HFFc6 (cell line): Measurements from ENCODE around the gene DSG4. TPM values are rescaled to one million over a fixed set of nuclear protein-coding genes. Genes with fewer than 3 reads are reported as not detected.

ENCODE experiments used
- DNase-seq: peaks from one replicate; pipeline ENCODE4 v3.0.0-alpha.2; 2018
- H3K27ac Mint-ChIP-seq: 2 replicates; pipeline ENCODE4 v1.8.0; 2020; ENCODE audit warnings: mild to moderate bottlenecking, mixed read lengths
- H3K27me3 Mint-ChIP-seq: 2 replicates; pipeline ENCODE4 v1.8.0; 2021; ENCODE audit warnings: mild to moderate bottlenecking, moderate library complexity, mixed read lengths; ENCODE audit not compliant: insufficient read depth
- H3K36me3 Mint-ChIP-seq: 2 replicates; pipeline ENCODE4 v1.8.0; 2021; ENCODE audit warnings: low read depth, mixed read lengths
- H3K4me1 Mint-ChIP-seq: 2 replicates; pipeline ENCODE4 v1.8.0; 2020; ENCODE audit warnings: low read depth, mixed read lengths
- H3K4me3 Mint-ChIP-seq: 2 replicates; pipeline ENCODE4 v1.8.0; 2020; ENCODE audit warnings: mild to moderate bottlenecking, moderate library complexity, mixed read lengths
- H3K9me3 Mint-ChIP-seq: 2 replicates; pipeline ENCODE4 v1.8.0; 2020; ENCODE audit warnings: mild to moderate bottlenecking, mixed read lengths
- total RNA-seq, 6 experiments: library from RNA; stranded (reverse); fragmentation: NEBNext Ultra II Directional; extraction: Animal tissue kit (Norgen Biotek cat#: 25700); gene quantifications; 2 replicates in 1 of 6; 3 replicates in 5 of 6; pipeline ENCODE4 v1.2.3, GENCODE V29; 2021
- TF ChIP-seq, protein P1 (sequence below): fragments of 200-600 bp; sonication (generic); IDR thresholded peaks from 2 replicates; pipeline ENCODE4 v1.5.0; 2021; ENCODE audit warnings: antibody characterized with exemption, mild to moderate bottlenecking

DSG4 gene
- total RNA-seq, 6 experiments from 2014 or later: not detected

DNA sequence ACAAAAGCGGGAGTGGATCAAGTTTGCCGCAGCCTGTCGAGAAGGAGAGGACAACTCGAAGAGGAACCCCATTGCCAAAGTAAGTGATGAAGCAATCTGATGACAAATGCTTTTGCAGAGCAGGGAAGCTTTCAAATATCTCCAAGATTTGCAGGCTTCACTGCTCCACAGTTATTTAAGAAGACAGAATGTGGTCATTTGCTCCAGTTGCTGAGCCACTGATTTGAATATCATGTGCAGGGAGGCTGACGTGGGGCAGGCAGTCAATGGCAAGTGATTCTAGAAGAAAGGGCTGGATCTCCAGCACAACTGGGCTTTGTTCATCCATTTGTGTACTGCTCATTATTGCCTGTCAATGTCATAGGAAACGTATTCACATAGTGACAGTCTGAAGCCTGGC is 10.2 kb downstream of the DSG4 start:
- no peak overlapping the region for H3K27ac Mint-ChIP-seq
- H3K9me3 Mint-ChIP-seq: peaks cover 34% of the 10 kb centered on the region
- no peak for DNase-seq
- no peaks in the 10 kb centered on the region for H3K27me3 Mint-ChIP-seq
- H3K4me1 Mint-ChIP-seq: no peaks in the 10 kb centered on the region
- H3K4me3 Mint-ChIP-seq: no peak overlapping the region
- H3K36me3 Mint-ChIP-seq: no peaks in the 10 kb centered on the region
- TF ChIP-seq, protein P1, sequence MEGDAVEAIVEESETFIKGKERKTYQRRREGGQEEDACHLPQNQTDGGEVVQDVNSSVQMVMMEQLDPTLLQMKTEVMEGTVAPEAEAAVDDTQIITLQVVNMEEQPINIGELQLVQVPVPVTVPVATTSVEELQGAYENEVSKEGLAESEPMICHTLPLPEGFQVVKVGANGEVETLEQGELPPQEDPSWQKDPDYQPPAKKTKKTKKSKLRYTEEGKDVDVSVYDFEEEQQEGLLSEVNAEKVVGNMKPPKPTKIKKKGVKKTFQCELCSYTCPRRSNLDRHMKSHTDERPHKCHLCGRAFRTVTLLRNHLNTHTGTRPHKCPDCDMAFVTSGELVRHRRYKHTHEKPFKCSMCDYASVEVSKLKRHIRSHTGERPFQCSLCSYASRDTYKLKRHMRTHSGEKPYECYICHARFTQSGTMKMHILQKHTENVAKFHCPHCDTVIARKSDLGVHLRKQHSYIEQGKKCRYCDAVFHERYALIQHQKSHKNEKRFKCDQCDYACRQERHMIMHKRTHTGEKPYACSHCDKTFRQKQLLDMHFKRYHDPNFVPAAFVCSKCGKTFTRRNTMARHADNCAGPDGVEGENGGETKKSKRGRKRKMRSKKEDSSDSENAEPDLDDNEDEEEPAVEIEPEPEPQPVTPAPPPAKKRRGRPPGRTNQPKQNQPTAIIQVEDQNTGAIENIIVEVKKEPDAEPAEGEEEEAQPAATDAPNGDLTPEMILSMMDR: no peak

DNA sequence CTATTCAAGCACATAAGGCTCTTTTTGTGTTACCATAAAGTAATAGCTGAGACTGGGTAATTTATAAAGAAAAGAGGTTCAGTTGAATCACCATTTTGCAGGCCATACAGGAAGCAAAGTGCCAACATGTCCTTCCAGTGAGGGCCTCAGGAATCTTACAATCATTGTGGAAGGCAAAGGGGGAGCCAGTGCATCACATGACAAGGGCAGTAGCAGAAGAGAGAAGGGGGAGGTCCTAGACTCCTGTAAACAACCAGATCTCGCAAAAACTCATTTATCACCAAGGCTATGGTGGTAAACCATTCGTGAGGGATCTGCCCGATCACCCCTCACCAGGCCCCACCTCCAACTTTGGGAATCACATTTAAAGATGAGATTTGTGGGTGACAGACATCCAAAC is 16.7 kb downstream of the DSG4 start:
- TF ChIP-seq, protein P1: no peak
- no peak overlapping the region for H3K27ac Mint-ChIP-seq
- no peak overlapping the region for H3K4me3 Mint-ChIP-seq
- peaks cover 37% of the 10 kb centered on the region for H3K9me3 Mint-ChIP-seq
- H3K36me3 Mint-ChIP-seq: no peaks in the 10 kb centered on the region
- no peak for DNase-seq
- no peaks in the 10 kb centered on the region for H3K27me3 Mint-ChIP-seq
- no peaks in the 10 kb centered on the region for H3K4me1 Mint-ChIP-seq

DNA sequence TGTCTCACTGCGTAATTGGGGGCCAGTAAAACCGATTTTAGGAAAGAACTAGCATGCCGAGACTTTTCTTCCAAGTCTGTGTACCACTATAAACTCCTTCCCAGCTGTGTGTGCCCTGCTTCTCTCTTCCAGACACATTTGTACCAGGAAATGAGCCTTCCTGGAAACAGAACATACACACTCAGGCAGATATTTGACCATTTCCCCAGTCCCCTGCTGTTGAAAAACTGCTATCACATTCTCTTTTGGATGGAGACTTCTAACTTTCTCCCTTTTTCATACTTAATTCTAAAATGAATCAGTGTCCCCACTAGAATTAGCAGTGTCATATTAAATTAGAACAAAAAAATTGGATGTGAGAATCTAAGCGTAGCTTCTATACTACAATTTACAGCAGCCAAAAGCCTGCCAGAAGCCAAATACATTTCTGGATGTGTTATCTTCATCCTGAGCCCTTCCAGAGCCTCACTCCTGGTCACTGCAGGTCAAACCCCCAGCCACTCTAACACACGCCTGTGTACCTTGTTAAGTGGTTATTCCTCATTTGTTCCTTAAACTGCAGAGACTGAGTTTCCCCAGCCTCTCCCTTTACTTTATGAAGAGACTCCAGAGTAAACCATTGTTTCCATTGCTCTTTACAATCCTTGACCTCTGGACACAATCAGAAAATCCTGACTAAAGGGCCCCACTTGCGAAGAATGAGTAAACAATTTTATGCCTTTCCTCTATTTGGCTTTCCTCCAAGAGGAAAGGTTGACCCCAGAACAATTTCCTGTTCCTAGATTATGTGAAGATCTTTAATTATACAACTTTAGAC is 20.4 kb downstream of the DSG4 start:
- no peaks in the 10 kb centered on the region for H3K36me3 Mint-ChIP-seq
- TF ChIP-seq, protein P1: no peak
- H3K27me3 Mint-ChIP-seq: no peaks in the 10 kb centered on the region
- no peak overlapping the region for H3K27ac Mint-ChIP-seq
- no peak for DNase-seq
- no peak overlapping the region for H3K4me3 Mint-ChIP-seq
- H3K4me1 Mint-ChIP-seq: no peaks in the 10 kb centered on the region
- peaks cover 28% of the 10 kb centered on the region for H3K9me3 Mint-ChIP-seq

DNA sequence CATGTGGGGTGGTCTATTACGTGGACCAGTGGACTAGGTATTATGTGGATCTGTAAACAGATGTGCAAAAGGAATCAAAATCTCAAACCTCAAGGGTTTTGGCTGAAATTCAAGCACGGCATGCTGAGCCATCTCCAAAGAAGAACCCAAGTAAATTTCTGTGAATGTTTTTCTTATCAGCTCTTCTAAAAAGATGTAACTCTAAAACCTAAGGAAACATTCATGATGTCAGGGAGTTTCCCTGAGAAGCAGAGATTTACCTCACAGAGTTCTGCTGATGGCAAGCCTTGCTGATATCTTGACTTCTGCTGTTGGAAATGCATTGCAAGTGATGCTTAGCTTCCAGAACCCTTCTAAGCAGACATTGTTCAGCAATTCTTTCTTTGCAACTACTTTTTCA is 21.6 kb downstream of the DSG4 start:
- Mint-ChIP-seq H3K27me3 (no peaks in the 10 kb centered on the region), H3K9me3 (peaks cover 34% of the 10 kb centered on the region), H3K4me1 (no peaks in the 10 kb centered on the region), H3K27ac (no peak overlapping the region), H3K36me3 (no peaks in the 10 kb centered on the region), H3K4me3 (no peak overlapping the region)
- TF ChIP-seq, protein P1: no peak
- no peak for DNase-seq

DNA sequence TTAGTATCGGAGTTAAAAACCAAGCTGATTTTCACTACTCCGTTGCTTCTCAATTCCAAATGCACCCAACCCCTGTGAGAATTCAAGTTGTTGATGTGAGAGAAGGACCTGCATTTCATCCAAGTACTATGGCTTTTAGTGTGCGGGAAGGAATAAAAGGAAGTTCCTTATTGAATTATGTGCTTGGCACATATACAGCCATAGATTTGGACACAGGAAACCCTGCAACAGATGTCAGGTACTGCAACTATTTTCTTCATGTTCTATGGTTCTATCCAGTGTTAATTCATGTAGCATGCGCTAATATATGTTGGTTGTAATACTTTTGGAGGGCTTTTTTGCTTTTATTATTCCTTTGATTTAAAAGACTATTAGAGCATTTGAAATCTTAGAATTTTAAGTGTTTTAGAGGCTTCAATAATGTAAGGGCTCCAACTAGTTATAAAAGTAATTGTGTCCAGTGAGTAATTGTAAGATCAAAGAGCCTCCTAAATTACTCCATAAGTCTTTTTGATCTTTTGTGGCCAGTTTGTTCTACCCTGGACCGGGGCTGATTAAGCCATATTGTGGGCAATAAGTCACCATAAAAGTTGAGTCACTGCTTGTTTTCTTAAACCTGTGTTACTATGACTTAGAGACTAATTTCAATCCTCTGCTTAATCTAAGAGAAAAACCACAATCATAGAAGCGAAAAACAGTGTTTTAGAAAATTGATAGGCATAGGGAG is 22.9 kb downstream of the DSG4 start:
- peaks cover 35% of the 10 kb centered on the region for H3K9me3 Mint-ChIP-seq
- no peak overlapping the region for H3K4me3 Mint-ChIP-seq
- TF ChIP-seq, protein P1: no peak
- no peak overlapping the region for H3K27ac Mint-ChIP-seq
- H3K27me3 Mint-ChIP-seq: no peaks in the 10 kb centered on the region
- DNase-seq: no peak
- no peaks in the 10 kb centered on the region for H3K36me3 Mint-ChIP-seq
- no peaks in the 10 kb centered on the region for H3K4me1 Mint-ChIP-seq
